Left renal pelvis (tissue), 4 donors: Measurements from ENCODE around the gene FRK. TPM values are rescaled to one million over a fixed set of nuclear protein-coding genes. Genes with fewer than 3 reads are reported as not detected.
A peak's percentile ranks its signal among the peaks of the same experiment; 100 is the strongest.
"Not testable (repeated sequence)": the region's sequence is repeated elsewhere in the genome, so short reads cannot be mapped to it uniquely, and the experiment has no call there.

Experiments used
- DNase-seq, 4 donors: peaks; one replicate each; pipeline ENCODE4 v3.0.0-alpha.2; 2013; ENCODE audit warnings: low read depth in 4 of 4, low spot score in 3 of 4
- polyA plus RNA-seq, 4 donors: library from polyadenylated mRNA; unstranded; fragments of 120-200 nt; gene quantifications; one replicate each; pipeline ENCODE4 v1.2.1, GENCODE V29; 2013; ENCODE audit not compliant: insufficient read length in 4 of 4

The FRK gene
- polyA plus RNA-seq: 1 to 10 TPM in 3 of 4 donors, under 1 TPM in 1; 0.35 to 5.8 (median 5.1) TPM

- peak in 2 of 4 donors; percentile 29 to 33 for DNase-seq
These were observed at the start of gene FRK for GRCh38 chr6:116060572-116061283. FRK (minus strand) TSS chr6:116060891; CDS start chr6:116060311, 580 bp downstream.

GRCh38 chr6:116108836-116109235 lies 48.1 kb upstream of the FRK start:
- no peak for DNase-seq

GRCh38 chr6:116106146-116106545 lies 45.5 kb upstream of the FRK start:
- DNase-seq: no peak

- no peak for DNase-seq
These were observed 44.6 kb upstream of the FRK start for GRCh38 chr6:116105247-116105646.

- DNase-seq: no peak
These were observed 43.9 kb upstream of the FRK start for GRCh38 chr6:116104636-116105035.

- no peak for DNase-seq
These were observed 42.2 kb upstream of the FRK start for GRCh38 chr6:116102873-116103272.

GRCh38 chr6:116101790-116102189 lies 41.1 kb upstream of the FRK start:
- no peak for DNase-seq

- DNase-seq: no peak
These were observed 40.6 kb upstream of the FRK start for GRCh38 chr6:116101302-116101718.

- peak; percentile 60 to 70 (median 64) for DNase-seq
These were observed 40.0 kb upstream of the FRK start, which contains the start of gene NT5DC1 for GRCh38 chr6:116100419-116101301. NT5DC1 (plus strand) TSS chr6:116100853; CDS start chr6:116100931, 78 bp downstream.

GRCh38 chr6:116099036-116099435 lies 38.3 kb upstream of the FRK start:
- no peak for DNase-seq

- DNase-seq: no peak
These were observed 36.5 kb upstream of the FRK start for GRCh38 chr6:116096979-116097816.

- not testable (repeated sequence) for DNase-seq
These were observed 35.5 kb upstream of the FRK start for GRCh38 chr6:116096048-116096759.

- DNase-seq: no peak
These were observed 33.4 kb upstream of the FRK start for GRCh38 chr6:116094041-116094440.

GRCh38 chr6:116090251-116090650 lies 29.6 kb upstream of the FRK start:
- no peak for DNase-seq

- DNase-seq: no peak
These were observed 28.3 kb upstream of the FRK start for GRCh38 chr6:116088946-116089345.

- DNase-seq: no peak
These were observed 26.8 kb upstream of the FRK start for GRCh38 chr6:116087437-116088027.

- no peak for DNase-seq
These were observed 23.6 kb upstream of the FRK start for GRCh38 chr6:116084284-116084683.

GRCh38 chr6:116083052-116083451 lies 22.4 kb upstream of the FRK start:
- DNase-seq: no peak

- DNase-seq: no peak
These were observed 18.3 kb upstream of the FRK start for GRCh38 chr6:116078945-116079344.

GRCh38 chr6:116078522-116078921 lies 17.8 kb upstream of the FRK start:
- no peak for DNase-seq
